GM12878 (cell line): ENCODE results near the gene PITPNB. TPM values are rescaled to one million over a fixed set of nuclear protein-coding genes. Genes with fewer than 3 reads are reported as not detected.

Source experiments
- ATAC-seq: fragments of 200-7000 bp; cut with Tn5 transposase; 3 replicates; pipeline ENCODE4 v1.9.1; 2020; ENCODE audit warnings: mild to moderate bottlenecking, moderate library complexity
- BruUV-seq: library from RNA; stranded (reverse); fragments of 400-500 nt; replicated peaks from 2 replicates; lab custom pipeline; 2021; lab: Mats Ljungman, UMichigan
- CTCF ChIA-PET: fragments of 300-600 bp; sonication (Branson Sonifier 250); formaldehyde crosslinking; extraction: SDS; loops from one replicate; lab custom pipeline; 2021; ENCODE audit warnings: inconsistent platforms; lab: Yijun Ruan, JAX
- POLR2A ChIA-PET: fragments of 350-600 bp; formaldehyde crosslinking; extraction: SDS; loops from one replicate; lab custom pipeline; 2021; ENCODE audit warnings: inconsistent platforms; lab: Charles Lee
- RAD21 ChIA-PET: fragments of 300-600 bp; sonication (Branson Sonifier 250); formaldehyde crosslinking; loops from one replicate; lab custom pipeline; 2023; ENCODE audit warnings: antibody characterized with exemption; ENCODE audit not compliant: unreplicated experiment; lab: Charles Lee
- SMC1A ChIA-PET: fragments of 300-600 bp; sonication (Branson Sonifier 250); formaldehyde crosslinking; loops from one replicate; lab custom pipeline; 2023; ENCODE audit not compliant: unreplicated experiment, uncharacterized antibody; lab: Charles Lee
- DNase-seq: peaks from one replicate; pipeline ENCODE4 v3.0.0-alpha.2; 2011; ENCODE audit warnings: low read depth, low spot score
- FAIRE-seq: peaks from 3 replicates; lab custom pipeline; 2011; peaks lifted over from hg19 to GRCh38; lab: Jason Lieb, UNC
- H2AFZ ChIP-seq: 2 replicates; pipeline ENCODE4 v1.6.0; 2011; ENCODE audit warnings: low read depth, low read length, control low read depth; ENCODE audit not compliant: control insufficient read depth
- H3K27ac ChIP-seq: 2 replicates; pipeline ENCODE4 v1.5.1; 2011; ENCODE audit warnings: control low read depth; ENCODE audit not compliant: control insufficient read depth, insufficient read depth
- H3K27me3 ChIP-seq, 2 experiments: replicated peaks in 1 of 2; 2 replicates each; pipeline versions ENCODE4 v1.6.0 to v1.6.1; 2011; ENCODE audit warnings: low read length in 1 of 2; ENCODE audit not compliant: control insufficient read depth in 2 of 2, insufficient read depth in 2 of 2
- H3K36me3 ChIP-seq, 2 experiments: 2 replicates each; pipeline ENCODE4 v1.5.1; 2011; ENCODE audit warnings: low read length in 1 of 2; ENCODE audit not compliant: control insufficient read depth in 2 of 2, insufficient read depth in 2 of 2
- H3K4me1 ChIP-seq: 2 replicates; pipeline ENCODE4 v1.6.1; 2011; ENCODE audit warnings: mild to moderate bottlenecking, low read length, moderate library complexity, mixed read lengths; ENCODE audit not compliant: control insufficient read depth, insufficient read depth
- H3K4me2 ChIP-seq: 2 replicates; pipeline ENCODE4 v1.6.0; 2011; ENCODE audit warnings: control low read depth; ENCODE audit not compliant: control insufficient read depth, insufficient read depth
- H3K4me3 ChIP-seq: fragments of 200-600 bp; sonication (generic); 2 replicates; pipeline ENCODE4 v1.5.1; 2016
- H3K79me2 ChIP-seq: 2 replicates; pipeline ENCODE4 v1.6.0; 2011; ENCODE audit warnings: low read length; ENCODE audit not compliant: control insufficient read depth, insufficient read depth
- H3K9ac ChIP-seq: 2 replicates; pipeline ENCODE4 v1.8.0; 2011; ENCODE audit warnings: low read length, control low read depth, mixed read lengths; ENCODE audit not compliant: control insufficient read depth, insufficient read depth
- H3K9me3 ChIP-seq: replicated peaks from 3 replicates; pipeline ENCODE4 v1.5.1; 2011; ENCODE audit warnings: mild to moderate bottlenecking, low read length; ENCODE audit not compliant: control insufficient read depth, insufficient read depth
- H4K20me1 ChIP-seq: 2 replicates; pipeline ENCODE4 v1.6.0; 2011; ENCODE audit not compliant: control insufficient read depth, insufficient read depth
- BHLHE40 ChIP-seq, 2 experiments: fragments of 450-650 bp in 1 of 2; IDR thresholded peaks; 2 replicates each; pipeline ENCODE4 v1.6.1; 2011 to 2017; ENCODE audit warnings: low read depth in 2 of 2, borderline replicate concordance in 1 of 2, improper control_type of control experiment in 1 of 2, low read length in 1 of 2, mild to moderate bottlenecking in 1 of 2
- GATAD2B ChIP-seq: fragments of 450-650 bp; conservative IDR thresholded peaks from 2 replicates; pipeline ENCODE4 v1.6.1; 2017; ENCODE audit warnings: low read depth, mild to moderate bottlenecking, moderate library complexity
- IRF5 ChIP-seq: fragments of 450-650 bp; IDR thresholded peaks from 2 replicates; pipeline ENCODE4 v1.6.1; 2017; ENCODE audit warnings: borderline replicate concordance
- LARP7 ChIP-seq: fragments of 450-650 bp; IDR thresholded peaks from 2 replicates; pipeline ENCODE4 v1.6.1; 2017; ENCODE audit warnings: mild to moderate bottlenecking
- NRF1 ChIP-seq: conservative IDR thresholded peaks from 2 replicates; pipeline ENCODE4 v1.6.1; 2011; ENCODE audit warnings: mild to moderate bottlenecking, low read depth, low read length, improper control_type of control experiment
- POLR2AphosphoS5 ChIP-seq: IDR thresholded peaks from 2 replicates; pipeline ENCODE4 v1.6.1; 2011; ENCODE audit warnings: mild to moderate bottlenecking, low read length, inconsistent platforms
- RELA ChIP-seq: fragments of 450-650 bp; IDR thresholded peaks from 2 replicates; pipeline ENCODE4 v1.8.0; 2014; ENCODE audit warnings: borderline replicate concordance; ENCODE audit not compliant: partially characterized antibody
- ZNF217 ChIP-seq: fragments of 450-650 bp; IDR thresholded peaks from 2 replicates; pipeline ENCODE4 v1.6.1; 2017; ENCODE audit warnings: antibody characterized with exemption, mild to moderate bottlenecking
- ZNF592 ChIP-seq: fragments of 450-650 bp; IDR thresholded peaks from 2 replicates; pipeline ENCODE4 v1.6.1; 2017; ENCODE audit warnings: mild to moderate bottlenecking, moderate library complexity
- ZNF687 ChIP-seq: fragments of 450-650 bp; IDR thresholded peaks from 2 replicates; pipeline ENCODE4 v1.6.1; 2017; ENCODE audit warnings: mild to moderate bottlenecking, moderate library complexity
- WGBS: methylation state at CpG from one replicate; pipeline ENCODE4 v1.1.6; 2016; ENCODE audit warnings: low lambda C conversion rate; ENCODE audit not compliant: insufficient replicate concordance, insufficient coverage; ENCODE audit errors: missing lambda C conversion rate; 5-methylcytosine and 5-hydroxymethylcytosine counted together
- in situ Hi-C: fragments of 300-500 bp; cut with MboI; formaldehyde crosslinking; loops from 9 replicates; pipeline ENCODE4 v1.14.3; 2018; ENCODE audit warnings: mixed read lengths
- intact Hi-C: fragments of 100-400 bp; cut with micrococcal nuclease; formaldehyde crosslinking; loops from one replicate; pipeline ENCODE4 v1.14.2; 2022; ENCODE audit not compliant: unreplicated experiment
- polyA plus RNA-seq, 11 experiments: library from polyadenylated mRNA; depleted of rRNA in 4 of 11; unstranded in 6 of 11; stranded (reverse) in 5 of 11; fragments of >200 nt; fragmentation: Nextera tagmentation in 4 of 11; fragmentation: Illumina TruSeq in 1 of 11; extraction: Ambion mirVana in 4 of 11; extraction: Trizol in 1 of 11; gene quantifications; 1 replicate in 1 of 11; 2 replicates in 10 of 11; pipeline versions ENCODE4 v1.2.1 to v1.2.3, GENCODE V29; 2011 to 2016; ENCODE audit warnings: inconsistent platforms in 2 of 11, missing spikeins in 2 of 11, low read depth in 1 of 11
- total RNA-seq, 4 experiments: library from RNA; depleted of rRNA in 3 of 4; stranded (reverse); fragments of >200 nt in 3 of 4; fragmentation: Illumina TruSeq in 1 of 4; extraction: Trizol in 1 of 4; gene quantifications; 2 replicates each; pipeline versions ENCODE4 v1.2.1 to v1.2.3, GENCODE V29; 2013 to 2021
- TF ChIP-seq, protein P1 (sequence below): fragments of 450-650 bp; IDR thresholded peaks from 2 replicates; pipeline ENCODE4 v1.6.1; 2014; ENCODE audit warnings: mild to moderate bottlenecking

PITPNB gene
- total and polyA plus RNA-seq, 10 of the 15 experiments (the other 5 are each of a cell fraction or from before 2014, with no cell fraction given), result 19.7 to 116 (median 64.9) TPM

GRCh38 chr22:27835446-27835845 is 83.6 kb downstream of the PITPNB start:
- Histone ChIP-seq H3K9me3 (no peaks in the 10 kb centered on the region), H2AFZ (no peak overlapping the region), H3K79me2 (no peaks in the 10 kb centered on the region), H3K27ac (no peak overlapping the region), H3K4me1 (no peaks in the 10 kb centered on the region), H3K36me3 (no peaks in the 10 kb centered on the region), H3K4me2 (no peak overlapping the region), H3K9ac (no peak overlapping the region), H4K20me1 (no peaks in the 10 kb centered on the region), H3K27me3 (no peaks in the 10 kb centered on the region), H3K4me3 (no peak overlapping the region)
- ATAC-seq, result no peak
- WGBS, result 74% methylated on average over 6 of the region's 6 CpGs
- intact Hi-C loops, result no loop called here
- DNase-seq, result no peak
- RAD21 ChIA-PET, result no interaction called here
- in situ Hi-C loops, result no loop called here
- BruUV-seq, result no TSS peak
- CTCF ChIA-PET, result no interaction called here
- FAIRE-seq, result no peak
- POLR2A ChIA-PET, result no interaction called here
- SMC1A ChIA-PET, result no interaction called here
- TF ChIP-seq POLR2AphosphoS5 (no peak), ZNF217 (no peak), IRF5 (no peak), NRF1 (no peak), LARP7 (no peak), ZNF592 (no peak), GATAD2B (no peak), RELA (no peak), ZNF687 (no peak), BHLHE40 (IDR thresholded peaks at IDR 0.05; ENCODE audit: borderline replicate concordance in 1 of 2, low read depth in 2 of 2, low read length in 1 of 2) (no peak)
- TF ChIP-seq, protein P1, sequence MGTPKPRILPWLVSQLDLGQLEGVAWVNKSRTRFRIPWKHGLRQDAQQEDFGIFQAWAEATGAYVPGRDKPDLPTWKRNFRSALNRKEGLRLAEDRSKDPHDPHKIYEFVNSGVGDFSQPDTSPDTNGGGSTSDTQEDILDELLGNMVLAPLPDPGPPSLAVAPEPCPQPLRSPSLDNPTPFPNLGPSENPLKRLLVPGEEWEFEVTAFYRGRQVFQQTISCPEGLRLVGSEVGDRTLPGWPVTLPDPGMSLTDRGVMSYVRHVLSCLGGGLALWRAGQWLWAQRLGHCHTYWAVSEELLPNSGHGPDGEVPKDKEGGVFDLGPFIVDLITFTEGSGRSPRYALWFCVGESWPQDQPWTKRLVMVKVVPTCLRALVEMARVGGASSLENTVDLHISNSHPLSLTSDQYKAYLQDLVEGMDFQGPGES, result no peak
